H1 (cell line): Measurements from ENCODE around the gene ALS2CL. TPM values are rescaled to one million over a fixed set of nuclear protein-coding genes. Genes with fewer than 3 reads are reported as not detected.

Experiments used
- HDAC6 ChIP-seq: IDR thresholded peaks from one replicate; pipeline ENCODE4 v1.7.1; 2012; ENCODE audit warnings: low read depth, mild to moderate bottlenecking, inconsistent platforms, low read length, moderate library complexity
- POLR2AphosphoS5 ChIP-seq: IDR thresholded peaks from 2 replicates; pipeline ENCODE4 v1.6.1; 2011; ENCODE audit warnings: low read depth, low read length
- RNF2 ChIP-seq: fragments of 200-900, 300-1000 bp; sonication (generic); IDR thresholded peaks from 2 replicates; pipeline ENCODE4 v1.7.1; 2016; ENCODE audit warnings: borderline replicate concordance, low read depth, mild to moderate bottlenecking, antibody characterized with exemption, low read length; ENCODE audit not compliant: poor library complexity, severe bottlenecking; ENCODE audit errors: missing control alignments
- SIN3A ChIP-seq, 2 experiments: IDR thresholded peaks in 1 of 2; conservative IDR thresholded peaks in 1 of 2; 2 replicates each; pipeline ENCODE4 v1.6.1; 2011 to 2012; ENCODE audit warnings: low read length in 2 of 2, improper control_type of control experiment in 1 of 2, low read depth in 1 of 2, mild to moderate bottlenecking in 1 of 2
- TAF1 ChIP-seq: IDR thresholded peaks from 2 replicates; pipeline ENCODE4 v1.6.1; 2011; ENCODE audit warnings: mild to moderate bottlenecking, low read depth, low read length
- polyA plus RNA-seq, 7 experiments: library from polyadenylated mRNA; depleted of rRNA in 3 of 7; stranded (reverse) in 5 of 7; unstranded in 2 of 7; fragments of >200 nt in 5 of 7; fragments of 200-250 nt in 2 of 7; gene quantifications; 1 replicate in 5 of 7; 2 replicates in 1 of 7; 4 replicates in 1 of 7; pipeline versions ENCODE4 v1.2.1 to v1.2.3, GENCODE V29; 2011 to 2013; ENCODE audit warnings: missing spikeins in 2 of 7, mixed read lengths in 2 of 7
- total RNA-seq: library from RNA; stranded (reverse); fragmentation: NEBNext Ultra II Directional; extraction: Animal tissue kit (Norgen Biotek cat#: 25700); gene quantifications from 2 replicates; pipeline ENCODE4 v1.2.1, GENCODE V29; 2021
- TF ChIP-seq, protein P1 (sequence below), 3 experiments: IDR thresholded peaks; 1 replicate in 2 of 3; 2 replicates in 1 of 3; pipeline versions ENCODE4 v1.5.1 to v1.6.1; 2011; ENCODE audit warnings: low read length in 3 of 3, mild to moderate bottlenecking in 3 of 3, inconsistent platforms in 2 of 3, low read depth in 1 of 3, moderate library complexity in 1 of 3; ENCODE audit not compliant: insufficient read depth in 1 of 3; ENCODE audit errors: control extremely low read depth in 1 of 3

Gene ALS2CL
- total and polyA plus RNA-seq, 2 of the 8 experiments (the other 6 are each of a cell fraction or from before 2014, with no cell fraction given): 4.8 to 5.4 TPM

DNA sequence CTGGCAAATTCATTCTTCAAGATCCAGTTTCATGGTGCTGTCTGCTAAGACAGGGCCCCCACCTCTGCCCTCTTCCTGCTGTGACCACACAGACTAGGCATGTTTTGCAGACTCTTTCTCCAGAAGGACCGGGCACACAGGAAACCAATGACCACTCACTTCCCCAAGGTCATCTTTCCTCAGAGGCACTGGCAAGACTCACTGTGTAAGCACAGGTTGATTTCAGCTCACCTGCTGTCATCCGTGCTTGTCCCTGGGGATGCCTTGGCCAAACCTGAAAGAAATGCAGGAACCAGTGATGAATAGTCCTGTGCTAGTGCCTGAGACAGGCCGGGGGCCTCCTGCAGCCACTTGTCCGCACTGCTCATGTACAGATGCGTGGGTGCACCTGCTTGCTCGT lies 33.5 kb downstream of the ALS2CL start (continued):
- TF ChIP-seq RNF2: no peak
- TF ChIP-seq TAF1: no peak
- TF ChIP-seq HDAC6: no peak
- no peak for TF ChIP-seq POLR2AphosphoS5
- TF ChIP-seq, protein P1, sequence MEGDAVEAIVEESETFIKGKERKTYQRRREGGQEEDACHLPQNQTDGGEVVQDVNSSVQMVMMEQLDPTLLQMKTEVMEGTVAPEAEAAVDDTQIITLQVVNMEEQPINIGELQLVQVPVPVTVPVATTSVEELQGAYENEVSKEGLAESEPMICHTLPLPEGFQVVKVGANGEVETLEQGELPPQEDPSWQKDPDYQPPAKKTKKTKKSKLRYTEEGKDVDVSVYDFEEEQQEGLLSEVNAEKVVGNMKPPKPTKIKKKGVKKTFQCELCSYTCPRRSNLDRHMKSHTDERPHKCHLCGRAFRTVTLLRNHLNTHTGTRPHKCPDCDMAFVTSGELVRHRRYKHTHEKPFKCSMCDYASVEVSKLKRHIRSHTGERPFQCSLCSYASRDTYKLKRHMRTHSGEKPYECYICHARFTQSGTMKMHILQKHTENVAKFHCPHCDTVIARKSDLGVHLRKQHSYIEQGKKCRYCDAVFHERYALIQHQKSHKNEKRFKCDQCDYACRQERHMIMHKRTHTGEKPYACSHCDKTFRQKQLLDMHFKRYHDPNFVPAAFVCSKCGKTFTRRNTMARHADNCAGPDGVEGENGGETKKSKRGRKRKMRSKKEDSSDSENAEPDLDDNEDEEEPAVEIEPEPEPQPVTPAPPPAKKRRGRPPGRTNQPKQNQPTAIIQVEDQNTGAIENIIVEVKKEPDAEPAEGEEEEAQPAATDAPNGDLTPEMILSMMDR (IDR thresholded peaks at IDR 0.05; ENCODE audit: control extremely low read depth in 1 of 3, insufficient read depth in 1 of 3, low read depth in 1 of 3, low read length in 3 of 3): no peak
- no peak for TF ChIP-seq SIN3A (conservative IDR thresholded peaks at IDR 0.05 in 1 of 2, IDR thresholded peaks at IDR 0.05 in 1 of 2; ENCODE audit: low read depth in 1 of 2, low read length in 2 of 2)
